Measurements from ENCODE around the gene ALDH8A1. TPM values are rescaled to one million over a fixed set of nuclear protein-coding genes. Genes with fewer than 3 reads are reported as not detected.

The ALDH8A1 gene
- polyA plus RNA-seq, 3 donors, result 0.77 TPM; not detected in 2

GRCh38 chr6:134910593-134910935, 39.3 kb downstream of the ALDH8A1 start:
- Mint-ChIP-seq H3K9me3 (peaks cover 0 to 7% (median 2%) of the 10 kb centered on the region in 7 donors), H3K36me3 (no peaks in the 10 kb centered on the region), H3K4me1 (no peaks in the 10 kb centered on the region), H3K4me3 (no peak overlapping the region), H3K27ac (no peak overlapping the region), H3K27me3 (ENCODE audit: low read depth in 3 of 3) (peaks cover 0 to 6% (median 1%) of the 10 kb centered on the region in 3 donors)
- Histone ChIP-seq H3K9me3 (replicated peaks in 1 of 2; ENCODE audit: control insufficient read depth in 1 of 2, insufficient read depth in 1 of 2, low read length in 2 of 2) (no peaks in the 10 kb centered on the region), H3K4me3 (replicated peaks in 1 of 3; ENCODE audit: low read depth in 2 of 3, low read length in 3 of 3) (no peak overlapping the region), H3K4me2 (replicated peaks; ENCODE audit: extremely low read depth, low read length, poor library complexity, severe bottlenecking) (no peak overlapping the region), H3K9ac (ENCODE audit: insufficient read depth, low read length, poor library complexity, severe bottlenecking) (no peak overlapping the region), H3K36me3 (replicated peaks in 1 of 2; ENCODE audit: control insufficient read depth in 1 of 2, insufficient read depth in 2 of 2, low read length in 2 of 2) (no peaks in the 10 kb centered on the region), H3K27me3 (ENCODE audit: control insufficient read depth in 2 of 2, insufficient read depth in 2 of 2, low read length in 2 of 2) (no peaks in the 10 kb centered on the region), H3K4me1 (ENCODE audit: control insufficient read depth in 1 of 2, insufficient read depth in 2 of 2, low read length in 2 of 2) (no peaks in the 10 kb centered on the region), H3K79me2 (ENCODE audit: insufficient read depth, low read length) (no peaks in the 10 kb centered on the region), H3K27ac (ENCODE audit: low read depth in 1 of 2, low read length in 2 of 2) (no peak overlapping the region), H2AFZ (ENCODE audit: insufficient read depth, low read depth, low read length, poor library complexity, severe bottlenecking) (no peak overlapping the region), H4K20me1 (ENCODE audit: insufficient read depth, low read length) (no peaks in the 10 kb centered on the region)
- DNase-seq, result no peak
- intact Hi-C loops (cut with micrococcal nuclease), result no loop called here
- TF ChIP-seq, protein P1, sequence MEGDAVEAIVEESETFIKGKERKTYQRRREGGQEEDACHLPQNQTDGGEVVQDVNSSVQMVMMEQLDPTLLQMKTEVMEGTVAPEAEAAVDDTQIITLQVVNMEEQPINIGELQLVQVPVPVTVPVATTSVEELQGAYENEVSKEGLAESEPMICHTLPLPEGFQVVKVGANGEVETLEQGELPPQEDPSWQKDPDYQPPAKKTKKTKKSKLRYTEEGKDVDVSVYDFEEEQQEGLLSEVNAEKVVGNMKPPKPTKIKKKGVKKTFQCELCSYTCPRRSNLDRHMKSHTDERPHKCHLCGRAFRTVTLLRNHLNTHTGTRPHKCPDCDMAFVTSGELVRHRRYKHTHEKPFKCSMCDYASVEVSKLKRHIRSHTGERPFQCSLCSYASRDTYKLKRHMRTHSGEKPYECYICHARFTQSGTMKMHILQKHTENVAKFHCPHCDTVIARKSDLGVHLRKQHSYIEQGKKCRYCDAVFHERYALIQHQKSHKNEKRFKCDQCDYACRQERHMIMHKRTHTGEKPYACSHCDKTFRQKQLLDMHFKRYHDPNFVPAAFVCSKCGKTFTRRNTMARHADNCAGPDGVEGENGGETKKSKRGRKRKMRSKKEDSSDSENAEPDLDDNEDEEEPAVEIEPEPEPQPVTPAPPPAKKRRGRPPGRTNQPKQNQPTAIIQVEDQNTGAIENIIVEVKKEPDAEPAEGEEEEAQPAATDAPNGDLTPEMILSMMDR (IDR thresholded peaks at IDR 0.05), result no peak
- WGBS (ENCODE audit: insufficient coverage), result no CpG with 5 or more reads among the region's 1 CpG

- no peaks in the 10 kb centered on the region for H3K36me3 Mint-ChIP-seq
- Histone ChIP-seq H3K79me2 (ENCODE audit: insufficient read depth, low read length) (no peaks in the 10 kb centered on the region), H2AFZ (ENCODE audit: insufficient read depth, low read depth, low read length, poor library complexity, severe bottlenecking) (no peak overlapping the region), H3K4me2 (replicated peaks; ENCODE audit: extremely low read depth, low read length, poor library complexity, severe bottlenecking) (no peak overlapping the region), H3K9ac (ENCODE audit: insufficient read depth, low read length, poor library complexity, severe bottlenecking) (no peak overlapping the region), H3K27me3 (ENCODE audit: control insufficient read depth in 2 of 2, insufficient read depth in 2 of 2, low read length in 2 of 2) (no peaks in the 10 kb centered on the region), H3K4me3 (replicated peaks in 1 of 3; ENCODE audit: low read depth in 2 of 3, low read length in 3 of 3) (no peak overlapping the region), H3K27ac (ENCODE audit: low read depth in 1 of 2, low read length in 2 of 2) (no peak overlapping the region), H3K4me1 (ENCODE audit: control insufficient read depth in 1 of 2, insufficient read depth in 2 of 2, low read length in 2 of 2) (no peaks in the 10 kb centered on the region), H4K20me1 (ENCODE audit: insufficient read depth, low read length) (no peaks in the 10 kb centered on the region), H3K9me3 (replicated peaks in 1 of 2; ENCODE audit: control insufficient read depth in 1 of 2, insufficient read depth in 1 of 2, low read length in 2 of 2) (no peaks in the 10 kb centered on the region), H3K36me3 (replicated peaks in 1 of 2; ENCODE audit: control insufficient read depth in 1 of 2, insufficient read depth in 2 of 2, low read length in 2 of 2) (no peaks in the 10 kb centered on the region)
- intact Hi-C loops (cut with micrococcal nuclease), result no loop called here
- no peaks in the 10 kb centered on the region for H3K4me1 Mint-ChIP-seq
- WGBS (ENCODE audit: insufficient coverage), result 94% methylated on average over 3 of the region's 11 CpGs
- no peak overlapping the region for H3K4me3 Mint-ChIP-seq
- TF ChIP-seq, protein P1 (IDR thresholded peaks at IDR 0.05), result no peak
- DNase-seq, result no peak
- H3K9me3 Mint-ChIP-seq, result peaks cover 0 to 11% (median 4%) of the 10 kb centered on the region in 7 donors
- no peak overlapping the region for H3K27ac Mint-ChIP-seq
- H3K27me3 Mint-ChIP-seq (ENCODE audit: low read depth in 3 of 3), result peaks cover 0 to 6% (median 1%) of the 10 kb centered on the region in 3 donors
These were observed 40.0 kb downstream of the ALDH8A1 start for GRCh38 chr6:134909701-134910592.

All from CD14-positive monocyte (primary cell).